Gastrocnemius medialis (tissue), 4 donors: Measurements from ENCODE around the gene PROM1.

ENCODE experiments used
- POLR2A ChIP-seq, 2 donors: fragments of 450-650 bp; IDR thresholded peaks; one replicate each; pipeline ENCODE4 v1.6.1; 2017; ENCODE audit warnings: antibody characterized with exemption in 2 of 2, mild to moderate bottlenecking in 2 of 2, moderate library complexity in 2 of 2
- TF ChIP-seq, protein P1 (sequence below), 5 experiments: fragments of 450-650 bp in 3 of 5; fragments of 200-600 bp in 2 of 5; sonication (generic) in 2 of 5; IDR thresholded peaks in 4 of 5; conservative IDR thresholded peaks in 1 of 5; 1 replicate in 4 of 5; 2 replicates in 1 of 5; pipeline ENCODE4 v1.5.1; 2016 to 2019; ENCODE audit warnings: antibody characterized with exemption in 5 of 5, mild to moderate bottlenecking in 3 of 5, moderate library complexity in 3 of 5

DNA sequence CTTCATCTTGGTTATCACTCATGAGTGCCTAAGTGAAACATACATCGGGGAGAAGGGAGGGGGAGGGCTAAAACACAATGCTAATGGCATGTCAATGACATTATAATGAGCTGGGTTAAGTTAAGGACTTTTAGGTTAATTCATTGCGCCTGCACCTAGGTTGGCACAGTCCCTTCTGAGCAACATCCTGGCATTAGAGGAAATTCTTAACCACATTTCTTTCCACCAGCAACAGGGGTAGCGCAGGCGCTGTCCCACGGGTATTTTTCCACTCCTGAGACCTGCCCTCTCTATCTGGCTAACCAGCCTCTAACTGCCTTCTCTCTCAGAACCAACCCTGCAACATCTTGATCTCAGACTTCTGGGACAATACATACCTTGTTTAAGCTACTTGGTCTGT is 39.0 kb upstream of the PROM1 start:
- TF ChIP-seq, protein P1, sequence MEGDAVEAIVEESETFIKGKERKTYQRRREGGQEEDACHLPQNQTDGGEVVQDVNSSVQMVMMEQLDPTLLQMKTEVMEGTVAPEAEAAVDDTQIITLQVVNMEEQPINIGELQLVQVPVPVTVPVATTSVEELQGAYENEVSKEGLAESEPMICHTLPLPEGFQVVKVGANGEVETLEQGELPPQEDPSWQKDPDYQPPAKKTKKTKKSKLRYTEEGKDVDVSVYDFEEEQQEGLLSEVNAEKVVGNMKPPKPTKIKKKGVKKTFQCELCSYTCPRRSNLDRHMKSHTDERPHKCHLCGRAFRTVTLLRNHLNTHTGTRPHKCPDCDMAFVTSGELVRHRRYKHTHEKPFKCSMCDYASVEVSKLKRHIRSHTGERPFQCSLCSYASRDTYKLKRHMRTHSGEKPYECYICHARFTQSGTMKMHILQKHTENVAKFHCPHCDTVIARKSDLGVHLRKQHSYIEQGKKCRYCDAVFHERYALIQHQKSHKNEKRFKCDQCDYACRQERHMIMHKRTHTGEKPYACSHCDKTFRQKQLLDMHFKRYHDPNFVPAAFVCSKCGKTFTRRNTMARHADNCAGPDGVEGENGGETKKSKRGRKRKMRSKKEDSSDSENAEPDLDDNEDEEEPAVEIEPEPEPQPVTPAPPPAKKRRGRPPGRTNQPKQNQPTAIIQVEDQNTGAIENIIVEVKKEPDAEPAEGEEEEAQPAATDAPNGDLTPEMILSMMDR (IDR thresholded peaks at IDR 0.05 in 4 of 5, conservative IDR thresholded peaks at IDR 0.05 in 1 of 5), result no peak
- TF ChIP-seq POLR2A (IDR thresholded peaks at IDR 0.05), result no peak
